HG03565 (cell line): ENCODE results near the gene EDDM3A.
"Not testable (repeated sequence)": the region's sequence is repeated elsewhere in the genome, so short reads cannot be mapped to it uniquely, and the experiment has no call there.

Experiments used
- ATAC-seq: cut with Tn5 transposase; IDR thresholded peaks from one replicate; pipeline ENCODE4 v1.9.1; 2021; ENCODE audit warnings: mild to moderate bottlenecking, moderate library complexity; ENCODE audit not compliant: unreplicated experiment

EDDM3A gene, protein sequence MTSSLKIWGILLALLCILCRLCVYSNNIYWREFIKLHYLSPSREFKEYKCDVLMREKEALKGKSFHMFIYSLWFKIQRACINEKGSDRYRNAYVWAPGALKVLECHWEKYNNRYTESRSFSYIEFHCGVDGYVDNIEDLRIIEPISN

DNA sequence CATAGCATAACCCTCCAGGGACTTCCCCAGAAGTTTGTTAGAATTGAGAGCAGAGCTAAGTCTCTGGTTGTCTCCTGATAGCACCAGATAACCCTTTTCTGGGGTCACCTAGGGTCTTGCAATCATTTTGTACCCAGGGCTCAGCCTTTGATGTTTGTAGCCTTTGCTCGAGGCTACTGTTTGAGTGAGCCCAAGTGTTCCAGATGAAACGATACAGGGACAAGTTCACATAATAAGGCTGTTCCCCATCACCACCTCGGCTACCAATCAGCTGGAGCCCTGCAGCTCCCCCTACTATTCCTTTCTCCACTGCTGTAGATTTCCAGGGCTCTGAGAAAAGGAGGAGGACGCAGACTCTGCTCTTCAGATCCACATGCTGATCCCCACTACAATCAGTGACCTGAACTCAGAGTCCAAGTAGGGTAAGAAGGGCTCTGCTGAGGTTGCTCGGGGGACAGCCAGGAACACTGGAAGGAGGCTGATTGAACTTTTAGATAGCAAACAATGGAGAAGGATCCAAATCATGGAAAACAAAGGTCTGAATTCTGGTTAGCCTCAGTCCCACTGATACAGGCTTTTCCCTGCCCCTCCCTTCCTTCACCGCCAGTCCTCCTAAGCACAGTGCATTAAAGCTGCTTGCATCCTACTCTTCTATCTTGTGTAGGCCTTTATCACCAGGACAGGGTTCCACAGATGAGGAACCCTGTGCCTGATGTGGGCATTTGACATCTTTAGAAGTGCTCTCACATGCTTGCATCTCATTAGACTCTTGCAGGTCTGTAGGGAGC lies at the start of gene EDDM3A:
EDDM3A (plus strand) TSS at position 317 of the 788 bp plus-strand sequence. CDS start 1,694 bp downstream, outside the sequence.
- ATAC-seq = no peak

DNA sequence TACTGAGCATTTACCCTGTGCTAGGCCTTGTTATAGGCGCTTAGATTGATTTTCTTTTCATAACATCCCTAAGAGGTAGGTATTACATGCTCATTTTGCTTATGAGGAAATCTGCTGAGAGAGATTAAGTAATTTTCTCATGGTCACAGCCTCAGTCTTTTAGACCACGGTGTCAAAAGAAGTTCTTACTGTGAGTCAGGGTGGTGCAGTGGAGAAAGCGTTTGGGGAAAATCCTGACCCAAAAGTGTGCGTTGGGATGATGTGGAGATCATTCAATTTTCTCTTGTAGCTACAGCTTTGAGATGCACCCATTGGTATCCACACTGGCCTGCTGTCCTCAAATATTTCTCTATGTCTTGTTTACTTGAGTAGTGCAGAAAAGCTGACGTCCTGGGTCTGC lies 48.9 kb upstream of the EDDM3A start:
- ATAC-seq = no peak

DNA sequence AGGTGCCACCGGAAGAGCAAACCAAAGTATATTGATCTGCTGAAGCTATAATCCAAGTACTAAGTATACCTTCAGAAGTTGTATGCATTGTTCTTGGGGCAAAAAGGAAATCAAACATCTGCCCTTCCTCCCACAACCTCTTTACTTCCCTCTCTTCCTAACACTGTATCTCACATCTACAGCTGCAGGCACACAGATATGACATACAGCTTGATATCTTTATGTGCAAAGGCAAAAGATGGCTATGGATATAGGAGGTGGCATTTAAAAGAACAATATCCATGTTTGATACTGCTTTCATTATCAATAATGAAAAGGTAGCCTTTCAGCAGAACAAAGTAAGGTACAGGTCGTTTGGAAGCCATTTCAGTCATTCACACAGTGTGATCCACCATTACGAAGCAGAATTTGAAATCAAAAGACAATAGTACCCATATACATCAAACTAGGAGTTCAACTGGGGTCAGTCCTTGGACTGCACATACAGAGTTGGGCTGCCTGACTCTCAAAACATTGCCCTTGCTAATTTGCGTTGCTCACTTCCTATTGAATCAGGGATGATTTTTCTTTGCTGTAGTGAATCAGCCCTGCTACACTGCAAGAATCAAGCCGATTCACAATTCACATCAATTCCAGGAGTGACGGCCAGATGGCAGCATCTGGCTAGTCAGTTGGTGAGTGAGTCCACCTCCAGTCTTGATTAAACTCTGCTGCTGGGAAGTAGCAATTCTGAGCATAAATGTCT lies 48.2 kb upstream of the EDDM3A start:
- no peak for ATAC-seq

DNA sequence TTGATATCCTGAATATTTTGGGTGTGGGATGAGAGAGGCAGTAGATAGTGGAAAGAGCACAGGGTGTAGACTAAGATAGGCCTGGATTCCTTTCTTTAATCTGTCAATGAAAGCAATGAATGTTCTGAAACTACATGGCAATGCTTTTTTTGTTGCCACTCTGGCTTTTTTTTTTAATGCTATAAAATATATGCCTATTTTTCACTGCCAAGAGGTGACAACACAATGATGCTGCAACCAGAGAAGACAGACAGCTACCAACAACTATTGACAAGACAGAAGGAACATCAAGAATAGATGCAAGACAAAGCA lies 47.7 kb upstream of the EDDM3A start:
- ATAC-seq = no peak

DNA sequence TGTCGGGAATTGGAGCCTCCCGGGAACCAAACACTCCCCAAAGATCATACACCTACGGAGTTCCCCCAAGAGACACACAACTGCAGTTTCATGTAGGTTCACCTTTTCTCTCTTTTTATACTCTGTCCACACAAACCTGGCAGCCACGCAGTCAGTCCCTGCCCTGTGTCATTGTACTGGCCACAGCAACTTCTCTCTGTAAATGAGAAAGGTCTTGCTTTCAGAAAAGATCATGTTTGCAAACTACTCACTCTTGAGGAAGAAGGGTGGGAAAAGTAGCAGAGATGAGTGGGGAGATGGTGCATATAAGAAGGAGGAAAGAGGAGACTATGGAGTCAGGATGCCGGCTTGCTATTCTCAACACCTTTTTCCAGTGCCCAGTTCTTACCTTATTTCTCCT lies 46.8 kb upstream of the EDDM3A start:
- ATAC-seq = no peak

DNA sequence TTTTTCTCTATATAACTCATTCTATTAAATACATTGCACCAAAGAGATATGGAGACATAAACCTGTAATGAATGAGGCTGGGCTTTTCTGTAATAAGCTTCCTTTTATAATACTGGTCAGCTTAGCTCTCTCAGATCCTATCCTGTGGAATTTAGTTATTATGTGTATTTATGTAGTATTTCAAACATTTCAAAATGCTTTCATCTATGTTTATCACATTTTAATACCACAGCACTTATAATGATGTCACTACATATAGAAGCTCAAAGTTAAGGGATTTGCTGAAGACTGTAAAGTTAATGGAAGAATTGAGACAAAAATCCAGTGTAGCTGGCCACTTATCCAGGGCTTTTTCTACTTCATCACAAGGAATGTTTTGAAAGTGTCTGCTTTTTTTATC lies 45.8 kb upstream of the EDDM3A start:
- no peak for ATAC-seq

DNA sequence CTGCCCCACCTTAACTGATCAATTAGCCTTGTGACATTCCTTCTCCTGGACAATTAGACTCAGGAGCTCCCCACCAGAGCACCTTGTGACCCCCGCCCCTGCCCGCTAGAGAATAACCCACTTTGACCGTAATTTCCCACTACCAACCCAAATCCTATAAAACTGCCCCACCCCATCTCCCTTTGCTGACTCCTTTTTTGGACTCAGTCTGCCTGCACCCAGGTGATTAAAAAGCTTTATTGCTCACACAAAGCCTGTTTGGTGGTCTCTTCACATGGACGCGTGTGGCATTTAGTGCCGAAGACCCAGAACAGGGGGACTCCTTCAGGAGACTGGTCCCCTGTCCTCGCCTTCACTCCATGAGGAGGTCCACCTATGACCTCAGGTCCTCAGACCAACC lies 44.7 kb upstream of the EDDM3A start:
- not testable (repeated sequence) for ATAC-seq

DNA sequence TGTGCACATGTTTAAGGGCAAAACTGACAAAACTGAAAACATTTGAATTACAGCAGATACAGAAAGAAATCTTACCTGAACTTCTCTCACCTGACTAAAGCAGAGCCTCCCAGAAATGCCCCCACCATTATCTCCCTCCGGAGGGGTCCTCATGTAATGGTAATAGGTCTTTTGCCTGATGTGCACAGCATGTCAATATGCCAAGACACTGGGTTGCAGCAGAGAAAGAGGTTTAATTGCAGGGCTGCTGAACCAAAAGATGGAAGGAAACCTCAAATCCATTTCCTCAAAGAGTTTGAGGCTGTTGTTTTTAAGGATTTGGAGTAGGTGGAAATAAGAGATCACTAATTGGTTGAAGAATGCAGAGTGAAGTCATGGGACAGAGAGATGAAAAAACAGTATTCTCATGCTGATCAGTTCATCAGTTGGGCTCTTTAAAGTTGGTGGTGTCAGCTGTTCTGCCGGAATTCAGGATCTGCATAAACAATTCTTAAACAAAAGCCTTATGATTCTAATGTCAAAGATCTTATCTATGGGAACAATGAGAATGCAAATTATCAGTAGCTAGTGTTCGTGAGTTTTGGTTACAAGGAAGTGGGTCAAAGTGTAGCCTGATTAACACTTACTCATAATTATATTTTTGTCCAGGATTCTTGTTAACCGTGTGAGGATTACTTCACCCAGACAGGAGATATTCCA lies 38.9 kb upstream of the EDDM3A start:
- no peak for ATAC-seq

DNA sequence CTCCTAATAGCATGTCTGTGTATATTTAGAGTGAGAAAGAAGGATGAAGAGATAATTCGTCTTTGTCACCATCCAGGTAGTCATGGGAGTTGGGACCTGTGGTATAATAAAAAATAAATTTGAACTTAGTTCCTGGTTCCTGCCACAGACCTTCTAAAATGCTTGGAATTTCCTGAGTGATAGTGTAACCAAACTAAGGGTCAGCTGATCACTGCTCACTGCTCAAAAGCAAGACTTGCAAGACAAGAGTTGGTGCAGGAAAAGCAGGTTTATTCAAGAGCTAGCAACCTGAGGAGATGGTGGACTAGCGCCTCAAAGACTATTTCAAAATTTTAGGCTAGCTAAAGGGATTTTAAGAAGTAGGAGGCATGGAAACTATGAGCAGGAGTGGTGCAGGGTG lies 38.1 kb upstream of the EDDM3A start:
- no peak for ATAC-seq

DNA sequence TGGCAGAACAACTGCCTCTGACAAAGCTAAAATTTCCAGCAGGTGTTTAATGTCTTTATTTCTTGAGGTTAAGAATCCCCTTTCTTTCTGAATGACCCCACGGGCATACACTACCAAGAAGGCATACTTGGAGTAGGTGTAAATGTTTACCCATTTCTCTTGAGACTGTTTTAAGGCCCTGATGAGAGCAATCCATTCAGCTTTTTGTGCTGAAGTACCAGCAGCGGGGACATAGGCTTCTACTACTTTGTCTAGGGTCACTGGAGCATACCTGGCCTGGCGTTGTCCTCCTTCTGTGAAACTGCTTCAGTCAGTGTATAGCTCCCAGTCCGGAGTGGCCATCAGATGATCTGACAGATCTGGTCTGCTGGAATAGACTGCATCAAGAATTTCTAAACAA lies 34.4 kb upstream of the EDDM3A start:
- no peak for ATAC-seq

DNA sequence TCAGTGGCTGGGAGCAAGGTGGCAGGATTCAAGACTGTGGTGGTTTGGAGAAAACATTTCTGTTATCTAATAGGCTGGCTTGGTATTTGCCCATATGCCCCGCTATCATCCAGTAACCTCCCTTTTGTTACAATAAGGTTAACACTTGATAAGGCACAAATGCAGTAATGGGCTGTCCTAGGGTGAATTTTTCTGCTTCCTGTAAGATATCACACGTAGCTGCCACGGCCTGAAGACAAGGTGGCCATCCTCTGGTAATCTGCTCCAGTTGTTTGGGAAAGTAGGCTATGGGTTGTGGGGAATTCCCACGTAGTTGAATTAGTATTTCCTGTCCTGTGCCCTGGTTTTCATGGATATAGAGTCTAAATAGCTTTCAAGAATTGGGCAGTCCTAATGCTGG lies 34.0 kb upstream of the EDDM3A start:
- ATAC-seq = no peak

DNA sequence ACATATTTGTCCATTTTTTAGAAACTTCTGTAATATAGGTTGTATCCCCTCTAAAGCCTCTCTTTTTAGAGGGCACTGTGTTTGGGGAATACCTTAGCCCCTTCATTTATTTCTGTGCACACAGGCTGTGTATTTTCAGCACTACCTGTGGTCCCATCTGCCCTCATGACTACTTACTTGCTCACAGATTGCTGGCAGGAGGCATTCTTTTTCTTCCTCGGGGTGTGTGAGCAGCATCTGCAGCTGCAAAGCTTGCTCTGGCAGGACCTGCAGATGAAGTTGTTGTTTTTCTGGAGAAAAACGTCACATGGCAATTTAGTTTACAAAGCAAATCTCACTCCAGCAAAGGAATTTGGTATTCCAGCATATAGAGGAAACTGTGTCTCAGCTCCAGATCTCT lies 32.8 kb upstream of the EDDM3A start:
- ATAC-seq = no peak

DNA sequence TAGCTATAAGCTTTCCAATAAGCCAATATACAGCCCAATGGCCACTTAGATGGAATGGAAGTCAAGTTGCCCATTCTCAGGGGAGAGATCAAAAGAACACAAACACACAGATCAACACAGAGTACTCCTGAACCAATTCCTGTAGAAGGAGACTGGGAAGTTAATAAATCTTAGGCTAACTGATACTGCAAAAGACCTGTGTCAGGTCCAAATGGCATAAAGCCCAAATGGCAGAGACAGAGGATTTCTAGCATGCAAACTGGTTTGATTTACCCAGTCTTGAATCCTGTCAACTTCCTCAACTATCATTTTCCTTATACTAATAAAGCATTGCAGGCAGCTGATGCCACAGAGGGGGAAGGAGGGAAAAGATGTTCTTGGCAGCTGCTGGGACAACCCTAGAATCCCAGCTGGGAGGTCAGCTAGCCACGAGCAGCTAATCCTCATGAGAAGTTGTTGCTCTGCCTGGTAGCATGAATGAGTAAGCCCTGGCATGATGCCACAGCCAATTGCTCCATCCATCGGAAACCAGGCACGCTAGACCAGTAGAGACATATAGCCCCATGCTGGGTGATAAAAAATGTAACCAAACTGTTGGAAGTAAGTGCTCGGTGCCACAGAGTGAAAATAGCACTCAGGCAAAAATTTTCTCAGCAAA lies 31.0 kb upstream of the EDDM3A start:
- no peak for ATAC-seq

DNA sequence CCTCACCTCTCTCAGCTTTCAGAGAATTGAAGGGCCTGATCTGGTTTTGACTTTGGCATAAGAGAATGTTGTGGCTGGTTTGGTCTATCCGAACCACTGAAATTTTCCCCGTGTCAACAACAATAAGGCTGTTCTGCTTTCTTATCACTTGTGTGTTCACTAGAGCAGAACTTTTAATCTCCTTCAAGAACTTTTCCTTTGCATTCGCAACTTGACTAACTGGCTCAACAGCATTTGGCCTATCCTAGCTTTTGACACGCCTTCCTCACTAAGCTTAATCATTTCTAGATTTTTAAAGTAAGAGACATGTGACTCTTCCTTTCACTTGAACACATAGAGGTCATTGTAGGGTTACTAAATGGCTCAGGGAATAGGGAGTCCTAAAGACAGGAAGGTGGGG lies 25.9 kb upstream of the EDDM3A start:
- ATAC-seq = no peak

DNA sequence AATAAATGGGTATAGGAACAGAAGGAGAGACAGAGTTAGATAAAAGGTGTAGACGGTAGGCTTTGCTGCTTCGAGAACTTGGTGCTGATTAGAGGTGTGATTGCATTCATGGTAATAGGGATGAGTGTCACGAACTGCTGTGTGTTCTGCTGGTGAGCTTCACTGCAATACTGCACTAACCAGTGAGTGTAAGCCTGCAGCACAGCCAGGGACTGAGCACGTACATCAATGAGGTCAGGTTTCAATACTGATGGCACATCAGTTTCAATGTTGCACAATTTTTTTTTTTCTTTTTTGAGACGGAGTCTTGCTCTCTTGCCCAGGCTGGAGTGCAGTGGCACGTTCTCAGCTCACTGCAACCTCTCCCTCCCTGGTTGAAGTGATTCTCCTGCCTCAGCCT lies 24.9 kb upstream of the EDDM3A start:
- ATAC-seq = no peak

DNA sequence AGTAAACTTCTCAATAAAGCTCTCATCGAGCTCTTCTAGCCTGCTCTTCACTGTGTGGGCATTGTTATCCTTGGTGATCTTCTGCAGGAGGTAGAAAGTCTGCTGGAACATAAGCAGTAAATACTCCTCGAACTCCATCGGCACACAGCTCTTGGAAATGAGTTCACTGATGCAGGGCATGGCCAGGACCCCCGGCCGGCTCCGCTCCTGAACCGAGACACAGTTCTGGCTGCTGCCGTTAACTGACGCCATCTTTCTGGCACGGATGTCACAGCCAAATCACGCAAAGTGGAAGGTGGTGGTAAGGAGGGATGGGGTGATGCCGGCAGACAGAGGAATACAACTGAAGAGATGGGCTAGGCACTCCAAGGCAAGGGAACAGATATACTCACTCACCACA lies 23.7 kb upstream of the EDDM3A start:
- ATAC-seq = no peak

DNA sequence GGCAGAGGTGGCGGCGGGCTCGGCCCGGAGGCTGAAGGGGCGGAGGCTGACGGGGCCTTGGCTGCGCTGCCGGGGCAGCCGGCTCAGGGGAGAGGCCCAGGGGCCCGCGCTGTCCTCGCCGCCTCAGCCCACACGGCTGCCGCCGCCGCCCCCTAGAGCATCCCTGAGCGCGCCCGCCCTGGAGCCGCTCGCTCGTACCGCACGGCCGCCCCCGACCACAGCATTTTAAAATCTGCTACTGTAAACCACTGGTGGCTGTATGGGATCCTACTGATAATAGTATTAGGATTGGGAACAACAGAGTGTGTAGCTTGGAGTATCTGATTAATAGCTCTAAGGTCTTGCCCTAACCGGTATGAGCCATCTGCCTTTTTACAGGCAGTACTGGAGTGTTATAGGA lies 22.2 kb upstream of the EDDM3A start:
- no peak for ATAC-seq

DNA sequence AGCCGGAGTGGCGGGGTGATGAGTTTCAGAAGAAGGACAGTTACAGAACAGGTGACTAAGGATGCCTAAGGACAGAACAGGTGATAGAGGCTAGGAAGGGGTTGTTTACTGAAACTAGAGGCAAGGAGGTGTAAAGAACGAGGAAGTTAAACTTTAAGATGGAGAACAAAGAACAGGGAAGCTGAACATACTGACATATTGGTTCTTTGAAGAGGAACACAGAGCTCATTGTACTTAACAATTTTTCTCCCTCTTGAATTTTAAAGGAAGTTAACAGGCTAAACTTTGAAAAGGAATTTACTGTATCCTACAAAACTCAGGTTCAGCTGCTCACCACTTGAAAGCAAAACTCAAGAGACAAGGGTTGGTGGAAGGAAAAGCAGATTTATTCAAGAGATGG lies 19.6 kb upstream of the EDDM3A start:
- ATAC-seq = not testable (repeated sequence)

DNA sequence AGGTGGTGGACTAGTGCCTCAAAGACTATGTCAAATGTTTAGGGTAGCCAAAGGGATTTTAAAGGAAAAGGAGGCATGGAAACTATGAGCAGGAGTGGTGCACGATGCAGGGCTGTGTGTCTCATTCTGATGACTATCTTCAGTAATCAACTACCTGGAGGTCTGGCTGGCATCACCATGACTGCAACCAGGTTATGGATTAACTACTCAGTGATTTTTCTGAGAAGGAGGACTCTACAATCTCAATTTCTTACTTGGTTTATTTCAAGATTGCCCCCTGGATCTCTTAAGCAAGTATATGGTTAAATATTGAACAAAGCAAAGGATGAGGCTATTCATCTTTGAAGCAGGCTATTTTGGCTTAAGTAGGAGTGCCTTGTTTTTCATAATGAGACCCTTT lies 19.2 kb upstream of the EDDM3A start:
- ATAC-seq = no peak

DNA sequence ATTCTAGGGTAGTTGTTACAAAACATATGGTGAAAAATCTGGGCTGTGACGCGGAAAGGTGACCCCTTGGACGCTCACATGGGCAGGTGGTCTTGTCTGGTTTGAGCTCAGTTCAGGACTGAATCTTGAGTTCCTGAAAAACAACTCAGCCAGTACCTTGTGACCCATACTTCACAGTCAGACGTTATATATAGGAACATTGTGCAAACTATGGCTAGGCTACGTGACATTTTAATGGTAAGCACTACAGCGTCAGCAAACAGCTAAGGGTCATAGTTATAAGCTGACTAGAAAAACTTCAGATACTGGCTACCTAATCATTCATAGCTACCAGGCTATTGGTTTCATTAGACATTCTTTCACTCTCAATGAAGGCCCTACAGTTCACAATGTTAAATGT lies 14.8 kb upstream of the EDDM3A start:
- no peak for ATAC-seq

DNA sequence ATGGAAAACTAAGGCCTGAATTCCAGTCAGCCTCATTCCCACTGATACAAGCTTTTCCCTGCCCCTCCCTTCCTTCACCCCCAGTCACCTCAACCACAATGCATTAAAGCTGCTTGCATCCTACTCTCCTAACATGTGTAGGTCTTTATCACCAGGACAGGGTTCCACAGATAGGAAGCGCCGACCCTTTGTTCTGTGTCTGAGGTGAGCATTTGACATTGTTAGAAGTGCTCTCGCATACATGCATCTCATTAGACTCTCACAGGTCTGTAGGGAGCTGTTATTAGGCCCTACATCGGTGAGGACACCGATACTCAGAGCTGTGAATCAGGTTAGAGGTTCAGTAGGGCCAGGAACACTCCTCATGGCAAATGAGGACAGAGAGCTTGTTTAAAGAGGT lies 13.2 kb upstream of the EDDM3A start:
- no peak for ATAC-seq
